ENCODE results near the gene PLEK.
A peak's percentile ranks its signal among the peaks of the same experiment; 100 is the strongest.

The PLEK gene

GRCh38 chr2:68403199-68403644 lies 38.1 kb downstream of the PLEK start:
- H3K9me3 ChIP-seq (ENCODE audit: control insufficient read depth, insufficient read depth, low read depth, low read length): no peaks in the 10 kb centered on the region
- H3K4me3 ChIP-seq (ENCODE audit: low read depth, low read length): no peak overlapping the region
- ChIA-PET CTCF (no interaction called here), POLR2A (no interaction called here)
- H3K27ac ChIP-seq (ENCODE audit: extremely low read depth, low read depth, low read length): no peak overlapping the region
- no peaks in the 10 kb centered on the region for H3K36me3 ChIP-seq (ENCODE audit: control insufficient read depth in 2 of 2, insufficient read depth in 1 of 2, low read length in 2 of 2)
- TF ChIP-seq ZNF157 (tag by site-specific recombination; IDR thresholded peaks at IDR 0.05) (no peak), EGR2 (tag by site-specific recombination; IDR thresholded peaks at IDR 0.05; ENCODE audit: low read depth) (0 out of 2 replicates have a peak, but pooled peaks have one; percentile 13)
- H3K4me1 ChIP-seq (ENCODE audit: control insufficient read depth, insufficient read depth, low read length): no peaks in the 10 kb centered on the region

- CTCF ChIA-PET: interaction anchor here (1.1 kb wide), 1 partner anchor 38 kb away, joined by 4 read pairs; no protein-coding TSS in a partner anchor
- H3K4me3 ChIP-seq (ENCODE audit: low read depth, low read length): no peak overlapping the region
- no peak overlapping the region for H3K27ac ChIP-seq (ENCODE audit: extremely low read depth, low read depth, low read length)
- no peaks in the 10 kb centered on the region for H3K4me1 ChIP-seq (ENCODE audit: control insufficient read depth, insufficient read depth, low read length)
- no peaks in the 10 kb centered on the region for H3K36me3 ChIP-seq (ENCODE audit: control insufficient read depth in 2 of 2, insufficient read depth in 1 of 2, low read length in 2 of 2)
- POLR2A ChIA-PET: no interaction called here
- no peaks in the 10 kb centered on the region for H3K9me3 ChIP-seq (ENCODE audit: control insufficient read depth, insufficient read depth, low read depth, low read length)
- TF ChIP-seq ZNF221 (tag by site-specific recombination; IDR thresholded peaks at IDR 0.05; ENCODE audit: borderline replicate concordance) (no peak), ZNF335 (tag by site-specific recombination; conservative IDR thresholded peaks at IDR 0.05) (no peak), ZFP37 (tag by site-specific recombination; IDR thresholded peaks at IDR 0.05) (no peak), OSR2 (tag by site-specific recombination; IDR thresholded peaks at IDR 0.05) (no peak)
These were observed 39.1 kb downstream of the PLEK start for GRCh38 chr2:68404164-68404563.

- ChIA-PET CTCF (interaction anchor here (1.1 kb wide), 1 partner anchor 37 kb away, joined by 4 read pairs; no protein-coding TSS in a partner anchor), POLR2A (no interaction called here)
- Histone ChIP-seq H3K4me1 (ENCODE audit: control insufficient read depth, insufficient read depth, low read length) (no peaks in the 10 kb centered on the region), H3K9me3 (ENCODE audit: control insufficient read depth, insufficient read depth, low read depth, low read length) (no peaks in the 10 kb centered on the region), H3K36me3 (ENCODE audit: control insufficient read depth in 2 of 2, insufficient read depth in 1 of 2, low read length in 2 of 2) (no peaks in the 10 kb centered on the region), H3K4me3 (ENCODE audit: low read depth, low read length) (no peak overlapping the region), H3K27ac (ENCODE audit: extremely low read depth, low read depth, low read length) (no peak overlapping the region)
- TF ChIP-seq ZNF221 (tag by site-specific recombination; IDR thresholded peaks at IDR 0.05; ENCODE audit: borderline replicate concordance) (no peak), ZNF488 (tag by site-specific recombination; IDR thresholded peaks at IDR 0.05) (no peak), ZNF133 (tag by site-specific recombination; IDR thresholded peaks at IDR 0.05) (no peak), ZNF138 (tag by site-specific recombination; IDR thresholded peaks at IDR 0.05; ENCODE audit: borderline replicate concordance) (no peak), PRDM10 (tag by site-specific recombination; IDR thresholded peaks at IDR 0.05) (no peak), ZNF266 (tag by site-specific recombination; IDR thresholded peaks at IDR 0.05; ENCODE audit: low read depth) (no peak), ZNF791 (tag by site-specific recombination; IDR thresholded peaks at IDR 0.05) (no peak), ZNF202 (tag by site-specific recombination; IDR thresholded peaks at IDR 0.05; ENCODE audit: borderline replicate concordance) (no peak), ZNF324 (tag by site-specific recombination; IDR thresholded peaks at IDR 0.05) (no peak), ZNF530 (tag by site-specific recombination; IDR thresholded peaks at IDR 0.05; ENCODE audit: low read depth) (no peak), KLF8 (tag by site-specific recombination; IDR thresholded peaks at IDR 0.05) (no peak), ZNF621 (tag by site-specific recombination; IDR thresholded peaks at IDR 0.05) (no peak), ZNF768 (tag by site-specific recombination; IDR thresholded peaks at IDR 0.05) (no peak), ZIC2 (tag by site-specific recombination; IDR thresholded peaks at IDR 0.05) (no peak), SP2 (tag by site-specific recombination; IDR thresholded peaks at IDR 0.05) (no peak), ZNF169 (tag by site-specific recombination; IDR thresholded peaks at IDR 0.05) (no peak), ZNF184 (tag by site-specific recombination; IDR thresholded peaks at IDR 0.05) (no peak), PRDM4 (tag by site-specific recombination; IDR thresholded peaks at IDR 0.05) (no peak)
These were observed 40.1 kb downstream of the PLEK start for GRCh38 chr2:68404893-68405799.

Data from HEK293 (cell line).